SW480 (cell line): ENCODE data around the gene SSC4D.

Source experiments
- DNase-seq: peaks from one replicate; pipeline ENCODE4 v3.0.0-alpha.2; 2016; ENCODE audit warnings: low spot score

The SSC4D gene

DNA sequence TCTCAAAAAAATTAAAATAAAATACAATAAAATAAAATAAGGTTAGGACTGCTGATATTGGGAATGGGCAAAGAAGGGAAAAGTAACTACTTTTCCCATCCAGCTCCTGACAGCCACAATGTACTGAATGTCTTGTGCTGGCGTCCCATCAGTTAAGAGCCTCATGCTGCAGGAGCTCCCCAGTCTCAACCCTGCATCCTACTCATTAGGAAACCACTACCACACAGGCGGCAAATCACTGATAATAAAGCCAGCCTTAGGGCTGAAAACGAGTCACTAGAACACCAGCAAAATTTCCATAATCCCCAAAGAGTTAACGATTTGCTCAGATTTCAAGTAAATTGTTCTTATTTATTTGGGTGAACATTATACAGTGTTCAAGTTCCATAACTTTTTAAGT lies 55.0 kb downstream of the SSC4D start:
- no peak for DNase-seq

DNA sequence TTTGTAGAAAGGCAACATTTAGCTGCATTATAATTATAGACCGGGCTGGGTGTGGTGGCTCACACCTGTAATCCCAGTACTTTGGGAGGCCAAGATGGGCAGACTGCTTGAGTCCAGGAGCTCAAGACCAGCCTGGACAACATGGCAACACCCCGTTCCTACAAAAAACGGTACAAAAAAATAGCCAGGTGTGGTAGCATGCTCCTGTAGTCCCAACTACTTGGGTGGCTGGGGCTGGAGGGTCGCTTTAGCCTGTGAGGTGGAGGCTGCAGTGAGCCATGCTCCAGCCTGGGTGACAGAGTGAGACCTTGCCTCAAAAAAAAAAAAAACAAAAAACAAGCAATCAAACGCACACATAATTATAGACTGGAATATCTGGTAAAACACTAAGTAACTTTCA lies 55.8 kb downstream of the SSC4D start:
- no peak for DNase-seq

DNA sequence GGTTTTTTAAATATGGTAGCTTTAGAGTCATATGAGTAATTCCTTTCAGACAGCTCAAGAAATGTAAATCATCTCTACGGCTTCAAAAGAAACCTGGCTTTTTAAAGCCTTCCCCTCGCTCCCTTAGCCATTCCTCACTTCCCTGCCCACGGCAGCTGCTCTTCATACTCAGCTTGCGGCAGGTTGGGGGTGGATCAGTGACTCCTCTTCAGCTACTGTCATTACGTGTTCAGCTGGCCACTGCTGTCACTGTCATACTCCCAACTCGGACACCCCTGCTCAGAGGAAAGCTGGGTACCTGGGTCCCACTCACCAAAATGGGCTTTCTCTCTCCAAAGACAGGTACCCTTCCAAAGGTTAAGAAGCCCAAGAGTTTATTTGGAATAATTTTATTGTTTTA lies 57.3 kb downstream of the SSC4D start:
- no peak for DNase-seq

DNA sequence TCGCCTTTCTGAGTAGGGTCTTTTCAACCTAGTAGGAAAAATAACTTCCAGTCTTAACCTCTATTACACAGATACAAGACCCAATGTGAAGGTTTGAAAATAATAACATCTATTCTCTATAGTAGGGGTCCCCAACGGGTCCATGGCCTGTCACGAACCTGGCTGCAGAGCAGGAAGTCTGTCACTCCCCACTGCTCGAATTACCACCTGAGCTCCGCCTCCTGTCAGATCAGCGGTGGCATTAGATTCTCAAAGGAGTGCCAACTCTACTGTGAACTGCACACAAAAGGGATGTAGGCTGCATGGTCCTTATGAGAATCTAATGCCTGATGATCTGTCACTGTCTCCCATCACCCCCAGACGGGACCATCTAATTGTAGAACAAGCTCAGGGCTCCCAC lies 58.1 kb downstream of the SSC4D start:
- DNase-seq, result no peak

DNA sequence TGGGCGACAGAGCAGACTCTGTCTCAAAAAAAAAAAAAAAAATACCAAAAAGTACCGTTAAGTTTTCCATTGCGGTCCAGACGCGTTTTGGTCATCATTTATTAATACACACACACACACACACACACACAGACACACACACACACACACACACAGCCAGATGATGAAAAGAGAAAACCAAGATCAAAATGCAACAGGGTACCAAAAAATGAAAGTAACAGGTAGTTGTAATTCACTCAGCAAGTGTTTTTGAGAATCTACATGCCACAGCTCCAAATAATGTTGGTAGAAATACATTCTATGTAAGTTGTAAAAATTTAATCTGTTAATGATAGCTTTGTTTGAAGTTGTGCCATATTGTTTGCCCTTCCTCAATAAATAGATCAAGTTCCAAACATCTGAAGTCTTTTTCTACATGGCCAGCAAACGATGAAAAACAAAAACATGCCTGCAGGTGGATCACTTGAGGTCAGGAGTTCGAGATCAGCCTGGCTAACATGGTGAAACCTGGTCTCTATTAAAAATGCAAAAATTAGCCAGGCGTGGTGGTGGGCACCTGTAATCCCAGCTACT lies 60.1 kb downstream of the SSC4D start:
- DNase-seq, result no peak

DNA sequence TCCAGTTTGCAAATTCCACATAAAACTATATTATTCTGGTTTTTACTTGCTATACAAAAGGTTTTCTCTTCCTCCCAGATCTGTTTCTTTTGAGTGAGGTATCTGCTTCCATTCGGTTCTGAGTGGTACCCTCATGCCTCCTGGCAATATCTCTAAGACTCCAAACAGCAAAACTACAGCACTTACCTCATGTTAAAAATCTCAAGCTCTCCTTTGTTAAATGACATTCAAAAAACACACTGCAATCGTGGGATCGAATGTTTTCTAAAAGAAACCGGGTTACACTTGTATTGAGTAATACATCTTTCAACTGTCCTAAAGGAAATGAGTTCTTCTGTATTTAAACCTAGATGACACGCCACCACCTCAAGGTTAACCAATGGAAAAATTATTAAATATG lies 61.8 kb downstream of the SSC4D start:
- DNase-seq, result no peak

DNA sequence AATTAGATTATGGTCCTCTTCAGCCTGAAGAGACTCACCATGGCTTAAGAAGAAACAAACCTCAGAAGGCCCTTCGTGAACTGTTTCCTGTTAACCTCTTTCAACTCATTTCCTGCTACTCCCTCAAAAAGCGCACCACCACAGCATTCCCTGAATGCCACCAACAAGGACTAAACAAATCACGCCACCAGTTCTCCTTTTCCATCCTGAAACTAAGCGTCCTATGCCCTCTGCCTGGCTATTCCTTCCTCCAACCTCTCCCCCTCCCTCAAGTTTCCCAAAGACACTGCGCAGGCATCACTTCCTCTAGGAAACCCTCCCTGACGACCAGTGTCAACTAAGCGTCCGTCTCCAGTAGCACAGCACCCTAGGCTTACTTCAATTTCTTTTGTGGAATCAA lies 62.7 kb downstream of the SSC4D start:
- DNase-seq, result no peak

DNA sequence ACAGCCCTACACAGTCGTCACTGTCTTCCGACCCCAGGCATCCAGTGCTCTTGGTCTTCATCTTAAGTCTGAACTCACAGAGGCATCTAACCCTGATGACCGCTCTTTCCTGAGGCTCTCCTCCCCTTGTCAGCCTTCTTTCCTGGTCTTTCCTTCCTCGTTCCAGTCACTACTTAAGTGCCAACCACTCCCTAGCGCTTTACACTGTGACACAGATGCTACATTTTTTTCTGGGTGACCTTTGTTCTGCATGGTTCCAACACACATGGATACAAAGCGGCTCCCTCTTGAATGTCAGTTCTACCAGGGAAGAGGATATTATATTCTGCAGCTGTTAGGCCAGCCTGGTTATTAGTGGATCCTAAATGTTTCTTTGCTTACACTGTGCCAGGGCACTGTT lies 63.4 kb downstream of the SSC4D start:
- DNase-seq, result no peak

DNA sequence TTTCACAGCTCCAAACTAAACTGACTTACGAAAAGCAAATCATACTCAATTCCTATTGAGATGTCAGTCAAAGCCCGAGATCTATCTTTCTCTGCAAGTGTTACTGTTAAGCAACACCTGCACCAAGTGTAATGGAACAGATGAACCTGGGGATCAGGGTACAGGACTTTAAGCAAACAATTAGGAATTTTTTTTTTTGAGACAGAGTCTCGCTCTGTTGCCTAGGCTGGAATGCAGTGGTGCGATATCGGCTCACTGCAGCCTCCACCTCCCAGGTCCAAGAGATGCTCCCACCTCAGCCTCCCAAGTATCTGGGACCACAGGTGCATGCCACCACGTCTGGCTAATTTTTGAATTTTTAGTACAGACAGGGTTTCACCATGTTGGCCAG lies 65.6 kb downstream of the SSC4D start:
- no peak for DNase-seq

DNA sequence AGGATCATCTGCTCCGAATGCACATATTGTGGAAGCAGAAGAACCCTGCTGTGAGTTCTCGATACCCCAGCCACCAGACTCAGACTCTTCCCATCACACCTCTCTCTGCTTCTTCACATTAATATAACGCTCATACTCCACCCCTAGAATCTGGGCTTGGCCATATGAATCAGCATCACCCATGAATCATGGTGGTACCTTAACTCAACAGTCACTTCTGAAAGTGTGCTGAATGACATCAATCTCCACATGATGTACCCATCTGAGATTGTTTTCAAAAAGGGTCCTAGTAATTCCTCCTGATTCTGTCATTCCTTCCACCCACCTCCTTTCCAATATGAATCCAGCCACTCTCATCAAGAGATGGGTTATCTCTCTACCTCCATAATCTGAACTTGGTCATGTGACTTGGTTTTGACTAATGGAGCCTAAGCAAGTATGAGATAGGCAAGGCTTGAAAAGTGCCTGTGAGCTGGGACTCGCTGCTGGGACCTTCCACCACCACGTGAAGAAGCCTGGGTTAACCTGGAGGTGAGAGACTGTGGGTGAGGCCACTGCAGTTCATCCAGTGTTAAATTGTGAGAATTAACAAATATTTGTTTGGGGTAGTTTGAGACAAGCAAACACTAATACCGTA lies 66.1 kb downstream of the SSC4D start:
- no peak for DNase-seq

DNA sequence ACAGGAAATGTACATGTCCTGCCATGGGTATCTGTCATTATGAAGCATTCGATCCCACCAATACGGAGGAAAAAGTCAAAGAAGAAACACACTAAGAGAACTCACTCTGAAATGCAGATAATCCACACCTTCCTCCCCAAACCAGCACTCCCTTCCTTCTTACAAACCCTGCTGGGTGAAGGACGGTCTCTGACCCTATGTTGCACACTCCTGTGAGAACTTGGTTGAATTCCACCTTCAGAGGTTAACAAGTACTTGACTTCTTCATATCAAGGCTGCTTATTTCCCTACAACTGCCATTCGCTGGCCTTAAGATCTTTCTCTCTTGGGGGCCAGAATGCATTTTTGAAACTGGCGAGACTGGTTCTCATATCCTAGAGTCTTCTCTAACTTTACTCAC lies 67.3 kb downstream of the SSC4D start:
- no peak for DNase-seq

DNA sequence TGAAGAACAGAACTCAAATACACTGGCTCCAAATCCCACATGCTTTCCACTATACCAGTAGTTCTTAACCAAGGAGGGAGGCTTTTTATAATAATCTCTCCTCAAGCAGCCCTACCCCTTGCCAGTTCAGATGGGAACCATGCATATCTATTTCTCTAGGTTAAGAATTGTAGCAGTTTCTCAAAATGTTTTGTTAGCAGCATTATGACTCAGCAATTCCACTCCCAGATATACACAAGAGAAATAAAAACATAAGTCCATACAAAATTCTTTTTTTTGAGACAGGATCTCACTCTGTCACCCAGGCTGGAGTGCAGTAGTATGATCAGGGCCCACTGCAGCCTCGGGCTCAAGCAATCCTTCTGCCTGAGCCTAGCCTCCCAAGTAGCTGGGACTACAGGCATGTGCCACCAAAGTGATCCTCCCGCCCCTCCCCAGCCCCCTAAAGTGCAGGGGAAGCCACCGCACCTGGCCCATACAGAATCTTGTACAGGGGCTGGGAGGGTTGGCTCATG lies 68.8 kb downstream of the SSC4D start:
- DNase-seq, result no peak
